Activated CD4-positive, alpha-beta memory T cell treated with anti-CD3 and anti-CD28 coated beads, Interleukin-2, amount 10 ng/mL, durations not matched to agents 7 days and 5 days (primary cell): Measurements from ENCODE around the gene QSOX1. TPM values are rescaled to one million over a fixed set of nuclear protein-coding genes. Genes with fewer than 3 reads are reported as not detected.

ENCODE experiments used
- CTCF ChIA-PET: fragments of 350-600 bp; sonication (Branson Sonifier 250); formaldehyde crosslinking; loops from one replicate; lab custom pipeline; 2021; ENCODE audit warnings: antibody characterized with exemption, inconsistent platforms; lab: Charles Lee
- POLR2A ChIA-PET: fragments of 350-600 bp; sonication (Branson Sonifier 250); formaldehyde crosslinking; loops from one replicate; lab custom pipeline; 2021; ENCODE audit warnings: antibody characterized with exemption; lab: Charles Lee
- DNase-seq: peaks from one replicate; pipeline ENCODE4 v3.0.0-alpha.2; 2020
- H3K27ac Mint-ChIP-seq: one replicate; pipeline ENCODE4 v1.8.0; 2021; ENCODE audit warnings: mild to moderate bottlenecking, mixed read lengths
- H3K27me3 Mint-ChIP-seq: one replicate; pipeline ENCODE4 v1.8.0; 2021; ENCODE audit warnings: mixed read lengths
- H3K36me3 Mint-ChIP-seq: one replicate; pipeline ENCODE4 v1.8.0; 2021; ENCODE audit warnings: low read depth, mixed read lengths
- H3K4me1 Mint-ChIP-seq: one replicate; pipeline ENCODE4 v1.8.0; 2021; ENCODE audit warnings: mixed read lengths
- H3K4me3 Mint-ChIP-seq: one replicate; pipeline ENCODE4 v1.8.0; 2021; ENCODE audit warnings: mild to moderate bottlenecking, mixed read lengths
- H3K9me3 Mint-ChIP-seq: one replicate; pipeline ENCODE4 v1.8.0; 2021; ENCODE audit warnings: mixed read lengths
- total RNA-seq, 2 experiments: library from RNA; stranded (reverse); gene quantifications; one replicate each; pipeline ENCODE4 v1.2.3, GENCODE V29; 2021

QSOX1 gene
- total RNA-seq, 2 experiments from 2014 or later: 28.9 to 35.1 TPM

GRCh38 chr1:180154003-180154324 is 705 bp upstream of the QSOX1 start:
- no peak for DNase-seq
- peak overlapping the region; percentile 92 for H3K4me3 Mint-ChIP-seq
- H3K4me1 Mint-ChIP-seq: peaks cover 28% of the 10 kb centered on the region
- peaks cover 6% of the 10 kb centered on the region for H3K36me3 Mint-ChIP-seq
- no peaks in the 10 kb centered on the region for H3K27me3 Mint-ChIP-seq
- POLR2A ChIA-PET: interaction anchor here (0.6 to 3.5 kb wide), 7 partner anchors 20 to 348 kb away, joined by 3 to 32 read pairs (median 3); partner anchors contain the start of genes ACBD6 and TOR1AIP1
- peak overlapping the region; percentile 79 for H3K27ac Mint-ChIP-seq
- CTCF ChIA-PET: interaction anchor here (1.0 to 4.2 kb wide), 3 partner anchors 15 to 200 kb away, joined by 3 to 23 read pairs (median 7); no protein-coding TSS in a partner anchor
- H3K9me3 Mint-ChIP-seq: no peaks in the 10 kb centered on the region

GRCh38 chr1:180155182-180155682 is 563 bp downstream of the QSOX1 start:
- ChIA-PET CTCF (interaction anchor here (1.0 to 4.2 kb wide), 2 partner anchors 13 to 201 kb away, joined by 3 to 23 read pairs; no protein-coding TSS in a partner anchor), POLR2A (interaction anchor here (0.7 to 3.5 kb wide), 11 partner anchors 9 to 347 kb away, joined by 3 to 32 read pairs (median 3); partner anchors contain the start of genes ACBD6, CEP350 and TOR1AIP1)
- H3K4me3 Mint-ChIP-seq: peak overlapping the region; percentile 85
- peaks cover 28% of the 10 kb centered on the region for H3K4me1 Mint-ChIP-seq
- H3K27ac Mint-ChIP-seq: peak overlapping the region; percentile 60
- DNase-seq: peak; percentile 28
- peaks cover 6% of the 10 kb centered on the region for H3K36me3 Mint-ChIP-seq
- H3K27me3 Mint-ChIP-seq: no peaks in the 10 kb centered on the region
- H3K9me3 Mint-ChIP-seq: no peaks in the 10 kb centered on the region

- H3K9me3 Mint-ChIP-seq: no peaks in the 10 kb centered on the region
- H3K36me3 Mint-ChIP-seq: peaks cover 6% of the 10 kb centered on the region
- no peak overlapping the region for H3K4me3 Mint-ChIP-seq
- DNase-seq: no peak
- H3K27ac Mint-ChIP-seq: no peak overlapping the region
- POLR2A ChIA-PET: no interaction called here
- CTCF ChIA-PET: interaction anchor here (1.0 to 4.2 kb wide), 2 partner anchors 13 to 23 kb away, joined by 3 to 23 read pairs; no protein-coding TSS in a partner anchor
- H3K27me3 Mint-ChIP-seq: no peaks in the 10 kb centered on the region
- H3K4me1 Mint-ChIP-seq: peaks cover 28% of the 10 kb centered on the region
These were observed 1.5 kb downstream of the QSOX1 start for GRCh38 chr1:180156201-180156600.

- Mint-ChIP-seq H3K4me1 (peaks cover 28% of the 10 kb centered on the region), H3K27ac (no peak overlapping the region), H3K27me3 (no peaks in the 10 kb centered on the region), H3K4me3 (no peak overlapping the region), H3K36me3 (peaks cover 6% of the 10 kb centered on the region), H3K9me3 (no peaks in the 10 kb centered on the region)
- ChIA-PET POLR2A (no interaction called here), CTCF (interaction anchor here (1.0 to 4.2 kb wide), 2 partner anchors 12 to 22 kb away, joined by 3 to 23 read pairs; no protein-coding TSS in a partner anchor)
- no peak for DNase-seq
These were observed 2.0 kb downstream of the QSOX1 start for GRCh38 chr1:180156631-180157091.

- Mint-ChIP-seq H3K4me3 (no peak overlapping the region), H3K4me1 (peaks cover 28% of the 10 kb centered on the region), H3K27me3 (no peaks in the 10 kb centered on the region), H3K9me3 (no peaks in the 10 kb centered on the region), H3K36me3 (peaks cover 6% of the 10 kb centered on the region), H3K27ac (no peak overlapping the region)
- ChIA-PET POLR2A (no interaction called here), CTCF (interaction anchor here (1.0 to 4.2 kb wide), 3 partner anchors 12 to 22 kb away, joined by 3 to 23 read pairs (median 4); no protein-coding TSS in a partner anchor)
- no peak for DNase-seq
These were observed 2.4 kb downstream of the QSOX1 start for GRCh38 chr1:180157108-180157507.

- Mint-ChIP-seq H3K4me3 (no peak overlapping the region), H3K27ac (no peak overlapping the region), H3K9me3 (no peaks in the 10 kb centered on the region), H3K27me3 (no peaks in the 10 kb centered on the region), H3K4me1 (peaks cover 28% of the 10 kb centered on the region), H3K36me3 (peaks cover 6% of the 10 kb centered on the region)
- DNase-seq: no peak
- ChIA-PET POLR2A (no interaction called here), CTCF (interaction anchor here (1.5 kb wide), 1 partner anchor 21 kb away, joined by 4 read pairs; no protein-coding TSS in a partner anchor)
These were observed 2.9 kb downstream of the QSOX1 start for GRCh38 chr1:180157576-180158057.

GRCh38 chr1:180158149-180159147 is 3.8 kb downstream of the QSOX1 start:
- ChIA-PET CTCF (interaction anchor here (0.9 to 1.7 kb wide), 4 partner anchors 10 to 290 kb away, joined by 3 to 6 read pairs (median 4); no protein-coding TSS in a partner anchor), POLR2A (no interaction called here)
- peaks cover 6% of the 10 kb centered on the region for H3K36me3 Mint-ChIP-seq
- no peak for DNase-seq
- no peak overlapping the region for H3K4me3 Mint-ChIP-seq
- H3K9me3 Mint-ChIP-seq: no peaks in the 10 kb centered on the region
- peaks cover 23% of the 10 kb centered on the region for H3K4me1 Mint-ChIP-seq
- H3K27me3 Mint-ChIP-seq: no peaks in the 10 kb centered on the region
- H3K27ac Mint-ChIP-seq: no peak overlapping the region

GRCh38 chr1:180160357-180160756 is 5.7 kb downstream of the QSOX1 start:
- H3K9me3 Mint-ChIP-seq: no peaks in the 10 kb centered on the region
- no peaks in the 10 kb centered on the region for H3K27me3 Mint-ChIP-seq
- ChIA-PET POLR2A (no interaction called here), CTCF (no interaction called here)
- no peak for DNase-seq
- peaks cover 4% of the 10 kb centered on the region for H3K36me3 Mint-ChIP-seq
- H3K4me3 Mint-ChIP-seq: no peak overlapping the region
- H3K27ac Mint-ChIP-seq: no peak overlapping the region
- peaks cover 16% of the 10 kb centered on the region for H3K4me1 Mint-ChIP-seq

GRCh38 chr1:180163041-180163440 is 8.4 kb downstream of the QSOX1 start:
- Mint-ChIP-seq H3K4me3 (no peak overlapping the region), H3K4me1 (no peaks in the 10 kb centered on the region), H3K9me3 (no peaks in the 10 kb centered on the region), H3K36me3 (no peaks in the 10 kb centered on the region), H3K27me3 (no peaks in the 10 kb centered on the region), H3K27ac (no peak overlapping the region)
- no peak for DNase-seq
- ChIA-PET CTCF (no interaction called here), POLR2A (no interaction called here)

- no peak overlapping the region for H3K27ac Mint-ChIP-seq
- ChIA-PET CTCF (interaction anchor here (1.7 to 6.7 kb wide), 2 partner anchors 14 to 350 kb away, joined by 7 to 51 read pairs; no protein-coding TSS in a partner anchor), POLR2A (interaction anchor here (1.2 kb wide), 1 partner anchor 10 kb away, joined by 3 read pairs; no protein-coding TSS in a partner anchor)
- no peak for DNase-seq
- no peaks in the 10 kb centered on the region for H3K4me1 Mint-ChIP-seq
- no peaks in the 10 kb centered on the region for H3K27me3 Mint-ChIP-seq
- H3K4me3 Mint-ChIP-seq: no peak overlapping the region
- H3K36me3 Mint-ChIP-seq: no peaks in the 10 kb centered on the region
- no peaks in the 10 kb centered on the region for H3K9me3 Mint-ChIP-seq
These were observed 10.4 kb downstream of the QSOX1 start for GRCh38 chr1:180165096-180165495.

- H3K9me3 Mint-ChIP-seq: no peaks in the 10 kb centered on the region
- H3K4me3 Mint-ChIP-seq: no peak overlapping the region
- DNase-seq: no peak
- no peak overlapping the region for H3K27ac Mint-ChIP-seq
- H3K36me3 Mint-ChIP-seq: no peaks in the 10 kb centered on the region
- no peaks in the 10 kb centered on the region for H3K4me1 Mint-ChIP-seq
- H3K27me3 Mint-ChIP-seq: no peaks in the 10 kb centered on the region
- POLR2A ChIA-PET: no interaction called here
- CTCF ChIA-PET: interaction anchor here (0.6 to 6.7 kb wide), 4 partner anchors 13 to 351 kb away, joined by 3 to 51 read pairs (median 7); no protein-coding TSS in a partner anchor
These were observed 11.1 kb downstream of the QSOX1 start for GRCh38 chr1:180165509-180166435.

- no peaks in the 10 kb centered on the region for H3K4me1 Mint-ChIP-seq
- no peak for DNase-seq
- POLR2A ChIA-PET: no interaction called here
- H3K27ac Mint-ChIP-seq: no peak overlapping the region
- no peaks in the 10 kb centered on the region for H3K27me3 Mint-ChIP-seq
- H3K36me3 Mint-ChIP-seq: no peaks in the 10 kb centered on the region
- no peaks in the 10 kb centered on the region for H3K9me3 Mint-ChIP-seq
- H3K4me3 Mint-ChIP-seq: no peak overlapping the region
- CTCF ChIA-PET: interaction anchor here (0.6 to 6.7 kb wide), 4 partner anchors 11 to 299 kb away, joined by 3 to 51 read pairs (median 15); partner anchors contain the start of gene QSOX1
These were observed 11.7 kb downstream of the QSOX1 start for GRCh38 chr1:180166436-180166800.
